H9 (cell line): Measurements from ENCODE around the gene URAD. TPM values are rescaled to one million over a fixed set of nuclear protein-coding genes. Genes with fewer than 3 reads are reported as not detected.

Experiments used
- DNase-seq: peaks from one replicate; pipeline ENCODE4 v3.0.0-alpha.2; 2017
- H2AFZ ChIP-seq: one replicate; pipeline ENCODE4 v1.6.1; 2013; ENCODE audit warnings: mild to moderate bottlenecking, low read length, control low read depth, moderate library complexity
- H2AK5ac ChIP-seq: 2 replicates; pipeline ENCODE4 v1.6.1; 2013; ENCODE audit warnings: low read length, control low read depth, mixed read lengths; ENCODE audit not compliant: insufficient read length
- H2BK120ac ChIP-seq: one replicate; pipeline ENCODE4 v1.6.1; 2013; ENCODE audit warnings: low read depth, mild to moderate bottlenecking, low read length, control low read depth, inconsistent platforms; ENCODE audit not compliant: poor library complexity, severe bottlenecking
- H2BK12ac ChIP-seq: 2 replicates; pipeline ENCODE4 v1.6.1; 2013; ENCODE audit warnings: low read length, control low read depth, mixed read lengths, low read depth; ENCODE audit not compliant: insufficient read length
- H2BK15ac ChIP-seq: 2 replicates; pipeline ENCODE4 v1.6.1; 2013; ENCODE audit warnings: low read depth, low read length, control low read depth
- H2BK20ac ChIP-seq: one replicate; pipeline ENCODE4 v1.6.1; 2013; ENCODE audit warnings: low read depth, mild to moderate bottlenecking, low read length, control low read depth, inconsistent platforms; ENCODE audit not compliant: poor library complexity, severe bottlenecking
- H2BK5ac ChIP-seq: 2 replicates; pipeline ENCODE4 v1.6.1; 2013; ENCODE audit warnings: low read length, control low read depth, mixed read lengths; ENCODE audit not compliant: insufficient read length
- H3K14ac ChIP-seq: 2 replicates; pipeline ENCODE4 v1.6.1; 2013; ENCODE audit warnings: low read length, control low read depth; ENCODE audit not compliant: insufficient read depth
- H3K18ac ChIP-seq: 2 replicates; pipeline ENCODE4 v1.6.1; 2013; ENCODE audit warnings: low read depth, mild to moderate bottlenecking, mixed read lengths, low read length, control low read depth; ENCODE audit not compliant: insufficient read length
- H3K23ac ChIP-seq: 2 replicates; pipeline ENCODE4 v1.6.1; 2013; ENCODE audit warnings: low read length, control low read depth, mixed read lengths, low read depth; ENCODE audit not compliant: insufficient read length
- H3K23me2 ChIP-seq: 2 replicates; pipeline ENCODE4 v1.6.1; 2013; ENCODE audit warnings: low read depth, mild to moderate bottlenecking, mixed read lengths, low read length, control low read depth; ENCODE audit not compliant: insufficient read length, poor library complexity, severe bottlenecking
- H3K27ac ChIP-seq: 2 replicates; pipeline ENCODE4 v1.5.1; 2013; ENCODE audit warnings: low read length, control low read depth, mixed read lengths, low read depth; ENCODE audit not compliant: insufficient read length
- H3K27me3 ChIP-seq: 2 replicates; pipeline ENCODE4 v1.6.1; 2013; ENCODE audit warnings: low read length, control low read depth, inconsistent platforms; ENCODE audit not compliant: insufficient read depth
- H3K4ac ChIP-seq: 2 replicates; pipeline ENCODE4 v1.6.1; 2013; ENCODE audit warnings: low read depth, mild to moderate bottlenecking, control low read depth, inconsistent platforms, low read length, moderate library complexity
- H3K4me1 ChIP-seq: 2 replicates; pipeline ENCODE4 v1.6.1; 2013; ENCODE audit warnings: low read length, control low read depth, inconsistent platforms; ENCODE audit not compliant: insufficient read depth
- H3K4me2 ChIP-seq: 2 replicates; pipeline ENCODE4 v1.6.1; 2013; ENCODE audit warnings: low read length, control low read depth, mixed read lengths; ENCODE audit not compliant: insufficient read length, insufficient read depth
- H3K56ac ChIP-seq: 2 replicates; pipeline ENCODE4 v1.6.1; 2013; ENCODE audit warnings: low read depth, mild to moderate bottlenecking, mixed read lengths, low read length, control low read depth; ENCODE audit not compliant: insufficient read length
- H3K79me1 ChIP-seq: 2 replicates; pipeline ENCODE4 v1.6.1; 2013; ENCODE audit warnings: low read depth, mild to moderate bottlenecking, moderate library complexity, low read length, control low read depth, inconsistent platforms; ENCODE audit not compliant: insufficient read depth, poor library complexity, severe bottlenecking
- H3K79me2 ChIP-seq: 2 replicates; pipeline ENCODE4 v1.6.1; 2013; ENCODE audit warnings: low read length, control low read depth, inconsistent platforms; ENCODE audit not compliant: insufficient read depth
- H3K9ac ChIP-seq: 2 replicates; pipeline ENCODE4 v1.6.1; 2013; ENCODE audit warnings: low read length, control low read depth, mixed read lengths; ENCODE audit not compliant: insufficient read length; ENCODE audit errors: extremely low read depth
- H3K9me3 ChIP-seq: one replicate; pipeline ENCODE4 v1.6.1; 2013; ENCODE audit warnings: low read depth, low read length, inconsistent platforms; ENCODE audit not compliant: control insufficient read depth
- H3T11ph ChIP-seq: one replicate; pipeline ENCODE4 v1.6.1; 2013; ENCODE audit warnings: mild to moderate bottlenecking, low read length, control low read depth, inconsistent platforms
- H4K20me1 ChIP-seq: one replicate; pipeline ENCODE4 v1.6.1; 2013; ENCODE audit not compliant: control insufficient read depth, insufficient read length, insufficient read depth
- H4K5ac ChIP-seq: 2 replicates; pipeline ENCODE4 v1.6.1; 2013; ENCODE audit warnings: low read depth, mild to moderate bottlenecking, mixed read lengths, low read length, control low read depth; ENCODE audit not compliant: insufficient read length
- H4K8ac ChIP-seq: replicated peaks from 2 replicates; pipeline ENCODE4 v1.6.1; 2013; ENCODE audit warnings: low read length, control low read depth, mixed read lengths, low read depth; ENCODE audit not compliant: insufficient read length
- H4K91ac ChIP-seq: 2 replicates; pipeline ENCODE4 v1.6.1; 2013; ENCODE audit warnings: low read depth, mild to moderate bottlenecking, moderate library complexity, mixed read lengths, low read length, control low read depth; ENCODE audit not compliant: insufficient read length
- H3K27ac Mint-ChIP-seq, 3 experiments: 2 replicates in 2 of 3; 3 replicates in 1 of 3; pipeline ENCODE4 v1.8.0; 2020 to 2021; ENCODE audit warnings: mixed read lengths in 3 of 3, mild to moderate bottlenecking in 1 of 3, moderate library complexity in 1 of 3
- H3K27me3 Mint-ChIP-seq: 2 replicates; pipeline ENCODE4 v1.8.0; 2021; ENCODE audit warnings: low read depth, mild to moderate bottlenecking, moderate library complexity, mixed read lengths
- H3K36me3 Mint-ChIP-seq, 3 experiments: 2 replicates in 2 of 3; 3 replicates in 1 of 3; pipeline ENCODE4 v1.8.0; 2020 to 2021; ENCODE audit warnings: low read depth in 3 of 3, mixed read lengths in 3 of 3; ENCODE audit not compliant: insufficient read depth in 1 of 3
- H3K4me1 Mint-ChIP-seq, 2 experiments: 2 replicates each; pipeline ENCODE4 v1.8.0; 2020; ENCODE audit warnings: mixed read lengths in 2 of 2
- H3K4me3 Mint-ChIP-seq, 2 experiments: 2 replicates in 1 of 2; 3 replicates in 1 of 2; pipeline ENCODE4 v1.8.0; 2020 to 2021; ENCODE audit warnings: mild to moderate bottlenecking in 2 of 2, mixed read lengths in 2 of 2, moderate library complexity in 1 of 2
- H3K9me3 Mint-ChIP-seq, 2 experiments: 2 replicates in 1 of 2; 3 replicates in 1 of 2; pipeline ENCODE4 v1.8.0; 2020; ENCODE audit warnings: mild to moderate bottlenecking in 2 of 2, mixed read lengths in 2 of 2, moderate library complexity in 1 of 2
- CTCF ChIP-seq: fragments of 200-600 bp; sonication (generic); conservative IDR thresholded peaks from 3 replicates; pipeline ENCODE4 v1.8.0; 2021; ENCODE audit warnings: antibody characterized with exemption, mild to moderate bottlenecking
- WGBS: extraction: QIAGEN DNeasy Blood & Tissue Kit; methylation state at CpG from one replicate; pipeline ENCODE4 v1.1.7; 2013; ENCODE audit warnings: missing lambda C conversion rate, low lambda C conversion rate, mixed read lengths; ENCODE audit not compliant: insufficient read length; ENCODE audit errors: extremely low coverage; 5-methylcytosine and 5-hydroxymethylcytosine counted together
- total RNA-seq: library from RNA; stranded (reverse); gene quantifications from 2 replicates; pipeline ENCODE4 v1.2.1, GENCODE V29; 2021

Gene URAD
- total RNA-seq, 1 experiment from 2014 or later = not detected

GRCh38 chr13:27977476-27978300 is 10.8 kb downstream of the URAD start:
- Mint-ChIP-seq H3K9me3 (peaks cover 7 to 25% of the 10 kb centered on the region in 2 experiments), H3K27ac (no peak overlapping the region), H3K36me3 (peaks cover 0 to 2% (median 0%) of the 10 kb centered on the region in 3 experiments; a peak in 2 of 7 replicates), H3K4me3 (peak overlapping the region in 1 of 2 experiments; percentile 70; a peak in 3 of 5 replicates), H3K27me3 (peaks cover 100% of the 10 kb centered on the region), H3K4me1 (peaks cover 10 to 22% of the 10 kb centered on the region in 2 experiments)
- WGBS = no CpG with 5 or more reads among the region's 80 CpGs
- no peak overlapping the region for H4K8ac ChIP-seq
- H3K18ac ChIP-seq = no peak overlapping the region
- H3K9ac ChIP-seq = no peak overlapping the region
- no peak overlapping the region for H2BK12ac ChIP-seq
- no peaks in the 10 kb centered on the region for H3K79me1 ChIP-seq
- no peak overlapping the region for H4K5ac ChIP-seq
- H3K4ac ChIP-seq = no peak overlapping the region
- no peaks in the 10 kb centered on the region for H3K4me1 ChIP-seq
- no peak overlapping the region for H3K23ac ChIP-seq
- no peak overlapping the region for H2AFZ ChIP-seq
- no peak overlapping the region for H2BK120ac ChIP-seq
- no peaks in the 10 kb centered on the region for H3K79me2 ChIP-seq
- peak; percentile 60 for DNase-seq
- no peak overlapping the region for H2BK5ac ChIP-seq
- no peaks in the 10 kb centered on the region for H3K9me3 ChIP-seq
- no peak overlapping the region for H4K91ac ChIP-seq
- H2BK20ac ChIP-seq = no peak overlapping the region
- 0 out of 3 replicates have a peak, but pooled peaks have one; percentile 18 for TF ChIP-seq CTCF
- H4K20me1 ChIP-seq = peaks cover 2% of the 10 kb centered on the region
- no peak overlapping the region for H2BK15ac ChIP-seq
- H3K23me2 ChIP-seq = no peaks in the 10 kb centered on the region
- no peak overlapping the region for H3K14ac ChIP-seq
- H3K27ac ChIP-seq = no peak overlapping the region
- H3T11ph ChIP-seq = no peak overlapping the region
- peaks cover 99% of the 10 kb centered on the region for H3K27me3 ChIP-seq
- H3K4me2 ChIP-seq = peak overlapping the region; percentile 38
- no peak overlapping the region for H3K56ac ChIP-seq
- no peak overlapping the region for H2AK5ac ChIP-seq
